HG03565 (cell line): ENCODE data around the gene OSBP2.

ENCODE experiments used
- ATAC-seq: cut with Tn5 transposase; IDR thresholded peaks from one replicate; pipeline ENCODE4 v1.9.1; 2021; ENCODE audit warnings: mild to moderate bottlenecking, moderate library complexity; ENCODE audit not compliant: unreplicated experiment

OSBP2 gene

GRCh38 chr22:30876915-30877553 lies 182.4 kb downstream of the OSBP2 start:
- ATAC-seq, result no peak

DNA sequence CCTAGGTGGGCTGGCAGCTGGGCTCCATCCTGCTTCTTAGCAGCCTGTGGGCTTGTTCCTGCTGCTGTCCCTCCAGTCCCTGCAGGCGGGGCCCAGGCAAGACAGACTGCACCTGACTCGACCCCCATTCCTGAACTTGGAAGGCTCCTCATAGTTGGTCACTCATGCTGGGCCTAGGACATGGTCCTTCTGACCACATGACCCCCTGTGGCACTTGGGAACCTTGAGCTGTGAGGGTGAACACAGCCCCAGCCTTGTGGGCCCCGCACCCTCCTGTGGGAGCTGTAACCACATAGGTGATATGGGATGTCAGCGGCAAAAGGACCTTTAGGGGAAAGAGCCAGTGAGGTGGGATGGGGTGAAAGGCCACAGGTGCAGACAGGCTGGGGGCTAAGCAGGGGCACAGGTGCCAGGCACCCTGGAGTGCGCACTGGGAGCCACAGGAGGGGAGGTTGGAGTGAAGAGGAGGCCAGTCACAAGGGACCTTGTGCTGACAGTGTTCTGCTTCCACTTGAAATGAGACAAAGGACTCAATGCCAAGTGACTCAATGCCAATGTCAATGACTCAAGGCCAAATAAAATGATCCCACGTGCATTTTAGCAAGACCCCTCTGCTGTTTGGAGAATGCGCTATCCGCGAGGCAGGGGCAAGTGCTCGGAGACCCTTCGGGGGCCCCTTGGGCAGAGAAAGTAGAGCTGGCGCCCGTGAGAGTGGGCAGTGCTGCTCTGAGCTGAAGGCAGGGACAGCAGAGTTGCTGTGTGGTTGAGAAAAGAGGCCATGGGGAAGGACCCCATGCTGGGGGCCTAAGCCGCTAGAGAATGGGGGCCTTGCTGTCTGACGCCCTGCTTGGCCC lies 183.2 kb downstream of the OSBP2 start:
- no peak for ATAC-seq

GRCh38 chr22:30878516-30879414 lies 184.1 kb downstream of the OSBP2 start:
- ATAC-seq, result no peak

- no peak for ATAC-seq
Observed at GRCh38 chr22:30879415-30879797, 184.7 kb downstream of the OSBP2 start.

- ATAC-seq, result no peak
Observed at GRCh38 chr22:30880181-30880601, 185.5 kb downstream of the OSBP2 start.

- no peak for ATAC-seq
Observed at GRCh38 chr22:30880847-30881246, 186.2 kb downstream of the OSBP2 start.

DNA sequence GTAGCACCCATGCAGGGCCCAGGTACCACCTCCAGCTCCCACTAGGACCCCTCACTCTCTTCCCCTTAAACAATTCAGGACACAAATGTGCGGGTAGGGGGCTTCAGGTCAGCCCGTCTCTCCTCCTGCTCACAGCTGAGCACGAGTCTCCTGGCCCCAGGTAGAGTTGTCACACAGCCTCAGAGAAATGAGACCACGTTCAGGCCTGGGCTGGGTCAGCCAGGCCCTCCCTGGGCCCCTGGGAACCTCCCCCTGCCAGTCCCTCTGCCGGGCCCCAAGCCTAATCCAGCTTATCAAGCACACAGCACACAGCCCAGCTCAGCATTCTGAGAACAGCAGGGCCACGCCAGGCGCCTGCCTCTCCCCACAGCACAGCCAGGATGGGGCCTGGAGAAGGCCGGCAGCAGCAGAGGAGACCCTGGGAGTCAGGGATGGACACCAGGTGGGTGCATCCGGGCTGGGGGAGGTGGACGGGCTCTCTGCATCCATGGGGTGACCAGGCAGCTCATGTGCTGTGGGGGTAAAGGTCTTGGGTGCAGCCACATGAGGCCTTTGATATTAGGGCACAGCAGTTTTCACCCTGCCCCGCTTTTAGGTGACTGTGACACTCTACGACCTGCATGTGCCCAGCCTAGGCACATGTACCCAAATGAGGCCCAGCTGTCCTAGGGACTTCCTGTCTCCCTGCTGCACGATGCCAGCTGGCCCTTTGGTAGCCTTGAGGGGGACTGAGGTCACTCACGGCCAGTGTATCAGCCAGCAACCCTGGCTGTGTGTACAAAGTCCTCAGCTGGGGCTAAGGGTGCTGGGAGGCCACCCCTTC lies 186.9 kb downstream of the OSBP2 start:
- ATAC-seq, result no peak

DNA sequence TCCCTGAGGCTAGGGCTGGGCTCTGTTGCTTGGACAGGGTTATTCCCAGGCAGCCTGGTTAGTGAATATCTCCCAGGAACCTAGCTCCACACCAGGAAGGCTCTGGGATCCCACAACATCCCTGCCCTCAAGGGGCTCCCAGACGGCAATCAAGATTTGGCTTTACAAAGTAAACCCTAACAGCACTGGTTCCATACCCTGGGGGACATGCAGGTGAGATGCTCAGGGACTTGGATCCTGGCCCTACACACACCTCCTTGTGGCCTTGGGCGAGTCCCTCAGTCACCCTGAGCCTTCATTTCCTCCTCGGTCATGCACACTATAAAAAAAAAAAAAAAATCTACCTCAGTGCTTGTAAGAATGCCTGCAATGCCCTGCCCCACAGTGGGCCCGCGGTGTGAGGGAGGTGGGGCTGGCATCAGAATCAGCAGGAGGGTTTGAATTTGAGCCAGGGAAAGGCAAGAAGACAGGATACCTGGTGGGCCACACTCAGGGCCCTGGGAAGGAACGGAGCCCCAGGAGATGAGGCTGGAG lies 187.6 kb downstream of the OSBP2 start:
- no peak for ATAC-seq

DNA sequence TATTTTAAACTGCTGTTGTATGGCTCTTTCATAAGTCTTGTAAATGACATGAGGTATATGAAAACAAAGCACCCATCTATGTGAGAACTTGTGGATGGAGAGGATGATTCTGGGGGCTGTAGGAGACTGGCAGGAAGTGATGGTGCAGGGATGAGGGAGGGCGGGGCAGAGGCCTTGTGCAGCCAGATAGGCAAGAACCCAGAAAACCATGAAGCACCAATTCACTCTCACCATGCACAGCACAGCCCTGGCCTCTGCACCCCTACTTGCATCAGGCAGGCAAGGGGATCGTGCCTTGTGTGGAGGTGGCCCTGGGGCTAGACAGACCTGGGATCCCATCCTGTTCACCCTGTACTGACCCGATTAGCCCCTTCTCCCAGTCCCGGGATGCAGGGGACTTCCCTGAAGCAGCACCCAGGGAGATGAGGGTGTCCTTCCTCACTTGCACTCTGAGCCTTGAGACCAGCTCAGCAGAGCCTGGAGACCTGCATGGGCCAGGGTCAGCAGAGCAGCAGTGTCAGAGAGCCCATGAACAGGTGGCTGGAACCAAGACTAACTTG lies 188.4 kb downstream of the OSBP2 start:
- ATAC-seq, result no peak

- ATAC-seq, result no peak
Observed at GRCh38 chr22:30883586-30884145, 189.0 kb downstream of the OSBP2 start.

- no peak for ATAC-seq
Observed at GRCh38 chr22:30884211-30885000, 189.7 kb downstream of the OSBP2 start.

GRCh38 chr22:30885001-30885366 lies 190.3 kb downstream of the OSBP2 start:
- no peak for ATAC-seq

DNA sequence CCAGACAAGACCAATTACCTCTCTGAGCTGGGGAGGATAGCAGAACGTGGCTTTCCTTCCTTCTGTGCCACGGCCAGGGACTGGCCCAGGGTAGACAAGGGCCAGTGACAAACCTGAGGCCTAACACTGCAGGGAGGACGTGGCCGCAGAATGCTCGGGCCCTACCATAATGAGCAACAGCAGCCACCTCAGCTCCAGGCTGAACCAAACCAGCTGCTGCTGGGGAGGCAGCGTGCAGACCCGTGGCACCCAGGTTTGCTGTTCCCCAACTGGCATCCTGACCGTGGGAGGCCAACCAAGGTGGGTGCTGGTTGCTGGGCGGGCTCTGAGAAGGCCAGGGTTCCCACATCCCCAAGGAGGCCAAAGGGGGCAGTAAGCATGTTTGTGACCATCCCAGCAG lies 190.9 kb downstream of the OSBP2 start:
- ATAC-seq, result no peak

GRCh38 chr22:30887453-30887852 lies 192.8 kb downstream of the OSBP2 start:
- ATAC-seq, result no peak

DNA sequence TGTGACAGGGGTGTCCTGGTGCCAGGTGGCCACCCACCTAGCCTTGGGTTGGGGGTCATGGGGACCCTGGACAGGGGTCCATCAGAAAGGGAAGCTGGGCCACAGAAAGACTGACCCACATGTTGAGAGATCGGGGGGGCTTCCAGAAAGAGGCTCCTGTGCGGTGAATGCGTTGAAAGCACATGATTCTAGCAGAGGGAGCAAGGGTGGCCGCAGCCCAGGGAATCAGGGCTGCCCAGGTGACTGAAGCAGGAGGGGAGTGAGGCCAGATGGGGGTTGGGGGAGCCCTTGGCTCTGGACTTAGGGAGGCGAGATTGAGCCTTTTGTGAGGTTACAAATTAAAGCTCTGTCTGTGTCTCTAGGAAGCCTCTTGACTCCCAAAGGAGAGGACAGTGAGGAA lies 193.2 kb downstream of the OSBP2 start:
- no peak for ATAC-seq

DNA sequence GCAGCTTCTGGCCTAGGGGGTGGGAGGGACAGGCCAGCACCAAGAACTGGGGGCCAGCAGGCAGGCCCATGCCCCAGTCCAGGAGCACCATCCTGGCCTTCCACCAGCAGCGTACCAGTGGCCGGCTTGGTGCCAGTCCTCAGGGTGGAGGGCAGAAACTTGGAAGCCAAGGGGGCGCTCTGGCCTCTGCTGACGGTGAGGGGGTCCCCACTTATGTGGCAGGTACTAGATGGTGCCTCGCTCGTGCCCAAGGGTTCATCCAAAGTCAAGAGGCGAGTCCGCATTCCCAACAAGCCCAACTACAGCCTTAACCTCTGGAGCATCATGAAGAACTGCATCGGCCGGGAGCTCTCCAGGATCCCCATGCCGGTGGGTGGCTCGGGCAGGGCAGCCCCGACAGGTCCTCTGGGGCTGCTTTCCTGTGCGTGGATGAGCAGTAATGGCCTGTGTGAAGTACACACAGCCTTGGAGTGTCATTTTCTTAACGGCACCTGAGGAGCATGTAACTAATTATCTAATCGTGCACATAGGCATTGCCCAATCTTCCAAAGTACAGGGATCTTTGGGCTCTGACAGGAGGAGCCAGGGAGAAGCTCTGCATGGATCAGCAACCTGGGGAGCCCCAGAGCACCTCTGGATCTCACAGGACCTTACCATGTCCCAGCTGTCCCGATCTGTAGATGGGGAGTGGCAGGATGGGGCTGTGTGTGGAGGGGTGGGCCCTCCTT lies 194.8 kb downstream of the OSBP2 start:
- ATAC-seq, result no peak

- no peak for ATAC-seq
Observed at GRCh38 chr22:30889996-30890480, 195.4 kb downstream of the OSBP2 start.
